Liver (tissue), 9 donors: ENCODE measurements around the gene NOL9. TPM values are rescaled to one million over a fixed set of nuclear protein-coding genes. Genes with fewer than 3 reads are reported as not detected.
"Not testable (repeated sequence)": the region's sequence is repeated elsewhere in the genome, so short reads cannot be mapped to it uniquely, and the experiment has no call there.

Experiments used
- DNase-seq: peaks from one replicate; pipeline ENCODE4 v3.0.0-alpha.2; 2017; ENCODE audit warnings: low spot score
- H3K27ac ChIP-seq, 2 donors: one replicate each; pipeline ENCODE4 v1.7.0; 2013; ENCODE audit warnings: inconsistent platforms in 2 of 2, low read length in 2 of 2, control low read depth in 1 of 2, low read depth in 1 of 2, mild to moderate bottlenecking in 1 of 2
- H3K27me3 ChIP-seq, 4 donors: one replicate each; pipeline versions ENCODE4 v1.6.1 to v1.7.0; 2013; ENCODE audit warnings: low read length in 3 of 4, inconsistent platforms in 1 of 4, mild to moderate bottlenecking in 1 of 4, moderate library complexity in 1 of 4; ENCODE audit not compliant: control insufficient read depth in 4 of 4, insufficient read depth in 4 of 4
- H3K36me3 ChIP-seq, 4 donors: one replicate each; pipeline versions ENCODE4 v1.6.1 to v1.7.0; 2013; ENCODE audit warnings: low read length in 3 of 4, mild to moderate bottlenecking in 3 of 4, low read depth in 1 of 4, moderate library complexity in 1 of 4; ENCODE audit not compliant: control insufficient read depth in 4 of 4, insufficient read depth in 3 of 4
- H3K4me1 ChIP-seq, 4 donors: one replicate each; pipeline versions ENCODE4 v1.6.1 to v1.7.0; 2013; ENCODE audit warnings: low read length in 3 of 4, mild to moderate bottlenecking in 3 of 4, moderate library complexity in 1 of 4; ENCODE audit not compliant: control insufficient read depth in 4 of 4, insufficient read depth in 4 of 4
- H3K4me3 ChIP-seq, 3 donors: one replicate each; pipeline versions ENCODE4 v1.6.1 to v1.7.0; 2013; ENCODE audit warnings: low read length in 3 of 3, control low read depth in 1 of 3, low read depth in 1 of 3, mild to moderate bottlenecking in 1 of 3
- H3K9ac ChIP-seq, 2 donors: one replicate each; pipeline ENCODE4 v1.7.0; 2013; ENCODE audit warnings: low read length in 2 of 2, mild to moderate bottlenecking in 2 of 2, moderate library complexity in 2 of 2, control low read depth in 1 of 2, low read depth in 1 of 2
- H3K9me3 ChIP-seq, 4 donors: one replicate each; pipeline versions ENCODE4 v1.6.1 to v1.7.0; 2013; ENCODE audit warnings: low read length in 3 of 4; ENCODE audit not compliant: control insufficient read depth in 4 of 4
- EGR1 ChIP-seq, 2 donors: IDR thresholded peaks; 2 replicates each; pipeline ENCODE4 v1.6.1; 2016 to 2018; ENCODE audit warnings: antibody characterized with exemption in 2 of 2, low read depth in 2 of 2
- GABPA ChIP-seq, 2 donors: IDR thresholded peaks in 1 of 2; conservative IDR thresholded peaks in 1 of 2; 2 replicates each; pipeline ENCODE4 v1.6.1; 2016; ENCODE audit warnings: antibody characterized with exemption in 2 of 2, mild to moderate bottlenecking in 1 of 2, moderate library complexity in 1 of 2
- HNF4G ChIP-seq: IDR thresholded peaks from 2 replicates; pipeline ENCODE4 v1.6.1; 2016; ENCODE audit warnings: antibody characterized with exemption
- RAD21 ChIP-seq, 2 donors: IDR thresholded peaks; 2 replicates each; pipeline ENCODE4 v1.6.1; 2016; ENCODE audit warnings: antibody characterized with exemption in 2 of 2, mild to moderate bottlenecking in 2 of 2
- RXRA ChIP-seq, 2 donors: IDR thresholded peaks; 2 replicates each; pipeline ENCODE4 v1.6.1; 2017 to 2018; ENCODE audit warnings: antibody characterized with exemption in 2 of 2, mild to moderate bottlenecking in 1 of 2
- SP1 ChIP-seq: IDR thresholded peaks from 2 replicates; pipeline ENCODE4 v1.6.1; 2018; ENCODE audit warnings: antibody characterized with exemption, mild to moderate bottlenecking
- TAF1 ChIP-seq: conservative IDR thresholded peaks from 2 replicates; pipeline ENCODE4 v1.6.1; 2016; ENCODE audit warnings: antibody characterized with exemption, mild to moderate bottlenecking
- YY1 ChIP-seq: IDR thresholded peaks from 2 replicates; pipeline ENCODE4 v1.6.1; 2016; ENCODE audit warnings: antibody characterized with exemption, mild to moderate bottlenecking
- WGBS: extraction: QIAGEN DNeasy Blood & Tissue Kit; methylation state at CpG from one replicate; pipeline ENCODE4 v1.1.7; 2013; 5-methylcytosine and 5-hydroxymethylcytosine counted together
- polyA plus RNA-seq, 2 donors: library from polyadenylated mRNA; stranded (reverse) in 1 of 2; unstranded in 1 of 2; fragments of 200-250 nt in 1 of 2; fragments of >200 nt in 1 of 2; fragmentation: Nextera tagmentation in 1 of 2; extraction: Ambion mirVana in 1 of 2; gene quantifications; one replicate each; pipeline versions ENCODE4 v1.2.1 to v1.2.3, GENCODE V29; 2013 to 2015
- total RNA-seq, 2 donors: library from RNA; depleted of rRNA; stranded (reverse); fragments of >200 nt; gene quantifications; one replicate each; pipeline ENCODE4 v1.2.3, GENCODE V29; 2014
- TF ChIP-seq, protein P1 (sequence below): IDR thresholded peaks from 2 replicates; pipeline ENCODE4 v1.6.1; 2016; ENCODE audit warnings: antibody characterized with exemption, mild to moderate bottlenecking
- donor health status: healthy.
- donor health status: healthy.
- donor health status: healthy.
- donor health status: healthy.
- donor health status: healthy.

The NOL9 gene
- total and polyA plus RNA-seq, 4 donors: 2.1 to 15.1 (median 9.4) TPM

DNA sequence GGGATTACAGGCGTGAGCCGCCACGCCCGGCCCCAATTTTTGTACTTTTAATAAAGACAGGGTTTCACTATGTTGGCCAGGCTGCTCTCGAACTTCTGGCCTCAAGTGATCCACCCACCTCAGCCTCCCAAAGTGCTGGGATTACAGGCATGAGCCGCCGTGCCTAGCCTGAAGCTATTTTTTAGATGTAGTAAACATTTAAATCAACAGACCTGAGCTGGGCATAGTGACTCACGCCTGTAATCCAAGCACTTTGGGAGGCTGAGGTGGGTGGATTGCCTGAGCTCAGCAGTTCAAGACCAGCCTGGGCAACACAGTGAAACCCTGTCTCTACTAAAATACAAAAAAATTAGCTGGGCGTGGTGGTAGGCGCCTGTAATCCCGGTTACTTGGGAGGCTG lies 4.8 kb upstream of the NOL9 start:
- WGBS: 91% methylated on average over 11 of the region's 11 CpGs
- H3K4me3 ChIP-seq: not testable (repeated sequence)

DNA sequence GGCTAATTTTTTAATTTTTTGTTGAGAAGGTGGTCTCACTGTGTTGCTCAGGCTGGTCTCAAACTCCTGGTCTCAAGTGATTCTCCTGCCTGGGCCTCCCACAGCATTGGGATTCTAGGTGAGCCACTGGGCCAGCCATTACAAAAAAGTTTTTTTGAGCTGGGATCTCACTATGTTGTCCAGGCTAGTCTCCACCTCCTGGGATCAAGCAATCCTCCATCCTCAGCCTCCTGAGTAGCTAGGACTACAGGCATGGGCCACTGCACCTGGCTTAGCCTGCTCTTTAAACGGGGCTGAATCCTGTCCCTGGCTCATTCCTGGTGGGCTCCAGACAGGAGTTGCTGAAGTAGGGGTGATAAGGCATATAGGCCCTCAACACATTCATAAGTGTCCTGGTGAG lies 3.3 kb upstream of the NOL9 start:
- Histone ChIP-seq H3K9me3 (no peaks in the 10 kb centered on the region), H3K27ac (no peak overlapping the region), H3K27me3 (no peaks in the 10 kb centered on the region), H3K4me3 (no peak overlapping the region), H3K36me3 (no peaks in the 10 kb centered on the region), H3K4me1 (peaks cover 4 to 16% (median 10%) of the 10 kb centered on the region in 4 donors), H3K9ac (no peak overlapping the region)
- WGBS: 91% methylated on average over 1 of the region's 1 CpG
- no peak for DNase-seq
- TF ChIP-seq TAF1 (no peak), RXRA (IDR thresholded peaks at IDR 0.05) (no peak), YY1 (no peak), HNF4G (no peak), EGR1 (IDR thresholded peaks at IDR 0.05; ENCODE audit: low read depth in 2 of 2) (no peak)
- TF ChIP-seq, protein P1, sequence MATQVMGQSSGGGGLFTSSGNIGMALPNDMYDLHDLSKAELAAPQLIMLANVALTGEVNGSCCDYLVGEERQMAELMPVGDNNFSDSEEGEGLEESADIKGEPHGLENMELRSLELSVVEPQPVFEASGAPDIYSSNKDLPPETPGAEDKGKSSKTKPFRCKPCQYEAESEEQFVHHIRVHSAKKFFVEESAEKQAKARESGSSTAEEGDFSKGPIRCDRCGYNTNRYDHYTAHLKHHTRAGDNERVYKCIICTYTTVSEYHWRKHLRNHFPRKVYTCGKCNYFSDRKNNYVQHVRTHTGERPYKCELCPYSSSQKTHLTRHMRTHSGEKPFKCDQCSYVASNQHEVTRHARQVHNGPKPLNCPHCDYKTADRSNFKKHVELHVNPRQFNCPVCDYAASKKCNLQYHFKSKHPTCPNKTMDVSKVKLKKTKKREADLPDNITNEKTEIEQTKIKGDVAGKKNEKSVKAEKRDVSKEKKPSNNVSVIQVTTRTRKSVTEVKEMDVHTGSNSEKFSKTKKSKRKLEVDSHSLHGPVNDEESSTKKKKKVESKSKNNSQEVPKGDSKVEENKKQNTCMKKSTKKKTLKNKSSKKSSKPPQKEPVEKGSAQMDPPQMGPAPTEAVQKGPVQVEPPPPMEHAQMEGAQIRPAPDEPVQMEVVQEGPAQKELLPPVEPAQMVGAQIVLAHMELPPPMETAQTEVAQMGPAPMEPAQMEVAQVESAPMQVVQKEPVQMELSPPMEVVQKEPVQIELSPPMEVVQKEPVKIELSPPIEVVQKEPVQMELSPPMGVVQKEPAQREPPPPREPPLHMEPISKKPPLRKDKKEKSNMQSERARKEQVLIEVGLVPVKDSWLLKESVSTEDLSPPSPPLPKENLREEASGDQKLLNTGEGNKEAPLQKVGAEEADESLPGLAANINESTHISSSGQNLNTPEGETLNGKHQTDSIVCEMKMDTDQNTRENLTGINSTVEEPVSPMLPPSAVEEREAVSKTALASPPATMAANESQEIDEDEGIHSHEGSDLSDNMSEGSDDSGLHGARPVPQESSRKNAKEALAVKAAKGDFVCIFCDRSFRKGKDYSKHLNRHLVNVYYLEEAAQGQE: no peak

More for the DNA sequence above, 4.8 kb upstream of the NOL9 start:
- H3K27ac ChIP-seq, H3K36me3 ChIP-seq, H3K4me1 ChIP-seq, H3K9me3 ChIP-seq, H3K9ac ChIP-seq, DNase-seq, H3K27me3 ChIP-seq: not testable (repeated sequence)

DNA sequence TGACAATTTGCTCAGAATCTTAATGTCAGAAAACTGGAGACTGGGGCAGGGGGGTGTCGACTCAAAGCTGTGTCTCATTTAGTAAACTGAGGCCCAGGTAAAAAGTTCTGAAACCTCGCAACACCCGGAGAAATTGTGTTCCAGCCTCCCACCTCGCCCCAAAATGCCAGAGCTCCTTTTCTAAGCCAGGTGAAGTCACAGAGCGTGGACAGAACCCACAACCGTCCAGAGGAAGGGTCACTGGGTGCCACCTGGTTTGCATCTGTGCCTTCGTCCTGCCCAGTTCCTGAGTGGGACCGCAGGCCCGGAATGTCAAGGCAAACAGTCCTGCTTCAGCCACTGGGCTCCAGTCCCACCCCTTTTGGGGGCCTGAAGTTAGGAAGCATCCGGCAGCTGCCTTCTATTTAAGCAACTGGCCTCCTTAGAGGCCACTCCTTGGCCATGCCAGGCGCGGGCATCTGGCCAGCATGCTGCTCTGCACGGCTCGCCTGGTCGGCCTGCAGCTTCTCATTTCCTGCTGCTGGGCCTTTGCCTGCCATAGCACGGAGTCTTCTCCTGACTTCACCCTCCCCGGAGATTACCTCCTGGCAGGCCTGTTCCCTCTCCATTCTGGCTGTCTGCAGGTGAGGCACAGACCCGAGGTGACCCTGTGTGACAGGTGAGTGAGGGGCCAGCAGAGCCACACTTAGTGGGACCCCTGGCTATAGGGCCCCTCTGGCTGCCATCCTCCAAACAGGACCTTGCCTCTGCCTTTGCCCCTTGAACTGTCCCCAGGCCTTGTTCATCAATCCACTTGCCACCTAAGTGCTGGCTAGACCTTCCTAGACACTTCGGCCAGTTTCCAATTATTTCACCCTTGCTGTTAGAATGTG lies 830 bp upstream of the NOL9 start, which contains the start of gene TAS1R1:
Gene TAS1R1, plus strand, starts transcription at position 401 of the 872 bp plus-strand sequence. Its CDS starts 67 bp downstream, at position 468.
- WGBS: 83% methylated on average over 19 of the region's 19 CpGs
- DNase-seq: no peak
- H3K27me3 ChIP-seq: no peaks in the 10 kb centered on the region
- TF ChIP-seq SP1: no peak
- peaks cover 0 to 3% (median 2%) of the 10 kb centered on the region in 4 donors for H3K36me3 ChIP-seq
- H3K4me1 ChIP-seq: peaks cover 4 to 17% (median 11%) of the 10 kb centered on the region in 4 donors
- no peaks in the 10 kb centered on the region for H3K9me3 ChIP-seq
- H3K4me3 ChIP-seq: peak within 1 kb of the TSS; percentile 89 to 97 (median 95)
- peak within 1 kb of the TSS; percentile 57 to 64 for H3K27ac ChIP-seq
- peak within 1 kb of the TSS; percentile 77 to 88 for H3K9ac ChIP-seq

DNA sequence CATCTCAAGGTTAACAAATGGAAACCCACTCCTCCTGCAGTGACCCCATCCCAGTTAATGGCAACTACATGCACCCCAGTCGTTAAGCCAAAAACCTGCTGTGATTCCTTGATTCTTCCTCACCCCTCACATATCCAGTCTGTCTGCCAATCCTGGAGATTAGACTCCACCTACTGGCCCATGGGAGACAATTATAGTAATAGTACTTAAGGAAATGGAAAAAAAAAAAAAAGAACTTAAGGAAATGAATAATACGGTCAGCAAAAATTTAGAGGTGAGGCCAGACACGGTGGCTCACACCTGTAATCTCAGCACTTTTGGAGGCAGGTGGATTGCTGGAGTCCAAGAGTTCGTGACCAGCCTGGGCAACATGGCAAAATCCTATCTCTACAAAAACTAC lies 7.0 kb downstream of the NOL9 start:
- H3K9ac ChIP-seq: no peak overlapping the region
- TF ChIP-seq RAD21 (IDR thresholded peaks at IDR 0.05) (peak in 1 of 2 donors; percentile 11), GABPA (IDR thresholded peaks at IDR 0.05 in 1 of 2, conservative IDR thresholded peaks at IDR 0.05 in 1 of 2) (no peak)
- H3K27me3 ChIP-seq: no peaks in the 10 kb centered on the region
- peaks cover 10 to 50% (median 31%) of the 10 kb centered on the region in 4 donors for H3K36me3 ChIP-seq
- no peak for DNase-seq
- 79% methylated on average over 4 of the region's 4 CpGs for WGBS
- no peaks in the 10 kb centered on the region for H3K4me1 ChIP-seq
- H3K4me3 ChIP-seq: no peak overlapping the region
- H3K27ac ChIP-seq: no peak overlapping the region
- no peaks in the 10 kb centered on the region for H3K9me3 ChIP-seq
